Esophagus muscularis mucosa (tissue), 4 donors: ENCODE results near the gene SORCS2.

Source experiments
- CTCF ChIP-seq, 3 experiments: fragments of 200-600 bp in 2 of 3; fragments of 450-650 bp in 1 of 3; sonication (generic) in 2 of 3; IDR thresholded peaks; one replicate each; pipeline ENCODE4 v1.5.1; 2017 to 2019; ENCODE audit warnings: antibody characterized with exemption in 3 of 3, mild to moderate bottlenecking in 2 of 3, moderate library complexity in 1 of 3
- EP300 ChIP-seq: sonication (generic); formaldehyde crosslinking; IDR thresholded peaks from one replicate; pipeline ENCODE4 v1.6.1; 2017; ENCODE audit warnings: antibody characterized with exemption
- POLR2A ChIP-seq: fragments of 450-650 bp; IDR thresholded peaks from one replicate; pipeline ENCODE4 v1.6.1; 2017; ENCODE audit warnings: antibody characterized with exemption, moderate library complexity, mild to moderate bottlenecking, low read depth
- POLR2AphosphoS5 ChIP-seq, 2 donors: sonication (generic); formaldehyde crosslinking; IDR thresholded peaks; one replicate each; pipeline ENCODE4 v1.6.1; 2017; ENCODE audit warnings: antibody characterized with exemption in 2 of 2

GRCh38 chr4:7389101-7389701, 196.9 kb downstream of the SORCS2 start:
- TF ChIP-seq POLR2A (no peak), EP300 (no peak), CTCF (IDR thresholded peaks at IDR 0.05) (no peak), POLR2AphosphoS5 (IDR thresholded peaks at IDR 0.05) (no peak)
